T-helper 1 cell treated with Interleukin-12 subunit alpha and Interleukin-12 subunit beta and Interleukin-4 antibody, amounts not matched to agents 30 μg/mL and 1 μg/mL, for 36 hours (primary cell): ENCODE results near the gene HIPK2.

Source experiments
- H3K27ac Mint-ChIP-seq: one replicate; pipeline ENCODE4 v1.8.0; 2021; ENCODE audit warnings: mild to moderate bottlenecking, mixed read lengths
- H3K27me3 Mint-ChIP-seq: one replicate; pipeline ENCODE4 v1.8.0; 2021; ENCODE audit warnings: low read depth, mixed read lengths
- H3K36me3 Mint-ChIP-seq: one replicate; pipeline ENCODE4 v1.8.0; 2021; ENCODE audit warnings: low read depth, mixed read lengths
- H3K4me1 Mint-ChIP-seq: one replicate; pipeline ENCODE4 v1.8.0; 2021; ENCODE audit warnings: low read depth, mixed read lengths
- H3K4me3 Mint-ChIP-seq: one replicate; pipeline ENCODE4 v1.8.0; 2021; ENCODE audit warnings: mild to moderate bottlenecking, moderate library complexity, mixed read lengths
- H3K9me3 Mint-ChIP-seq: one replicate; pipeline ENCODE4 v1.8.0; 2021; ENCODE audit warnings: mixed read lengths

HIPK2 gene

DNA sequence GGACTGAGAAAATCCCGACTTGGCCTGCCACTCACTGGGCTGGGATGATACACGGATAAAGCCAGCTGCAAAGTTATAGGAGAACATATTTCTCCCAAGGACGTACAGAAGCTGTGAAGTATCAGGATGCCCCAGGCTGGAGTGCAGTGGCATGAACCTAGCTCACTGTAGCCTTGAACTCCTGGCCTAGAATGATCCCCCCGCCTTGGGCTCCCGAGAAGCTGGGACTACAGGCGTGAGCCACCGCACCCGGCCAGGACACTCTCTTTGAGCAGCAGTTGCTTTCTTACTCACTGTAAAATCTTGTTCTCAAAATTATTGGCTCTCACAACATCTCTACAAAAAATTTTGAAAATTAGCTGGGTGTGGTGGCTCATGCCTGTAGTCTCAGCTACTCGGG lies 203.9 kb downstream of the HIPK2 start:
- no peaks in the 10 kb centered on the region for H3K4me1 Mint-ChIP-seq
- no peaks in the 10 kb centered on the region for H3K27me3 Mint-ChIP-seq
- no peaks in the 10 kb centered on the region for H3K9me3 Mint-ChIP-seq
- H3K36me3 Mint-ChIP-seq, result no peaks in the 10 kb centered on the region
- no peak overlapping the region for H3K4me3 Mint-ChIP-seq
- H3K27ac Mint-ChIP-seq, result no peak overlapping the region

GRCh38 chr7:139572704-139573385 lies 205.0 kb downstream of the HIPK2 start:
- no peak overlapping the region for H3K4me3 Mint-ChIP-seq
- no peaks in the 10 kb centered on the region for H3K9me3 Mint-ChIP-seq
- peaks cover 2% of the 10 kb centered on the region for H3K36me3 Mint-ChIP-seq
- no peak overlapping the region for H3K27ac Mint-ChIP-seq
- H3K4me1 Mint-ChIP-seq, result no peaks in the 10 kb centered on the region
- no peaks in the 10 kb centered on the region for H3K27me3 Mint-ChIP-seq

GRCh38 chr7:139572071-139572470 lies 205.7 kb downstream of the HIPK2 start:
- Mint-ChIP-seq H3K4me1 (no peaks in the 10 kb centered on the region), H3K36me3 (peaks cover 2% of the 10 kb centered on the region), H3K4me3 (no peak overlapping the region), H3K9me3 (no peaks in the 10 kb centered on the region), H3K27me3 (no peaks in the 10 kb centered on the region), H3K27ac (no peak overlapping the region)

DNA sequence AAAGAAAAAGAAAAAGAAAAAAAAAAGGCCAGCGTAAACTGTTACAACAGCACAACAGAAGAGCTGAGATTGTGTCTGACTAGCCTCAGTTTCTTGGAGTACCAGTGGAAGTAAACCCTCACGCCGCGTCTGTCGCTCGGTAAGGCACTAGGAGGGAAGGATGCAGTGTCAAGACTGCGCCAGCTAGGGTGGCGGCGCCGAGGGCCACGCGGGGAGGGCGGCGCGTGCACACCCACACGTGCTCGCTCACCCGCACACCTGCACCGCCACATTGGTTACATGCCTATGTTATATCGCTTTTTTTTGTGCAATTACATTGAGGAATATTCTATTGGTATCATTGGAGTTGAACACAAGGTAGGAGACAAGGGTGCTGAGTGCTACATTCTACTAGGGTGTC lies 206.1 kb downstream of the HIPK2 start:
- Mint-ChIP-seq H3K4me3 (no peak overlapping the region), H3K27me3 (no peaks in the 10 kb centered on the region), H3K9me3 (no peaks in the 10 kb centered on the region), H3K27ac (no peak overlapping the region), H3K36me3 (peaks cover 2% of the 10 kb centered on the region), H3K4me1 (no peaks in the 10 kb centered on the region)

GRCh38 chr7:139571190-139571589 lies 206.6 kb downstream of the HIPK2 start:
- no peak overlapping the region for H3K4me3 Mint-ChIP-seq

DNA sequence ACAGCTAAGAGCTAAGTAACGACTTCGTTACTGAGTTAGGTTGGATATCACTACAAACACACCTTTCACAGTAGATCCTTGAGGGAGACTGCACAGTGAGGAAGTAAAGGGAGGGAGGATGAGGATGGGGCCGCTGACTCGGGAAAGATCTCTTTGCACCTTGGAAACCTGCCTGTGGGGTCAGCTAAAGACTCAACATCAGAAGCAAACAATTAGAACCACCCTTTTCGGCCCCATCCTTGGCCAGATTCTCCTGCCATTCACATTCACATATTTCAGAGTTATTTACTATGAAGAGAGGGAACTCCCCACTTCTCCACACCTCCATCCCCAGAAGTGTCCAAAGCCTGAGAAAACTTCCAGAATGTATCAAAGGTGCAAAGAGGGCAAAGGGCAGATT lies 207.2 kb downstream of the HIPK2 start:
- Mint-ChIP-seq H3K27ac (no peak overlapping the region), H3K9me3 (no peaks in the 10 kb centered on the region), H3K27me3 (no peaks in the 10 kb centered on the region), H3K4me1 (no peaks in the 10 kb centered on the region), H3K36me3 (peaks cover 2% of the 10 kb centered on the region), H3K4me3 (no peak overlapping the region)

More at GRCh38 chr7:139571190-139571589, 206.6 kb downstream of the HIPK2 start:
- H3K4me1 Mint-ChIP-seq, result no peaks in the 10 kb centered on the region
- H3K36me3 Mint-ChIP-seq, result peaks cover 2% of the 10 kb centered on the region
- no peaks in the 10 kb centered on the region for H3K27me3 Mint-ChIP-seq
- no peaks in the 10 kb centered on the region for H3K9me3 Mint-ChIP-seq
- no peak overlapping the region for H3K27ac Mint-ChIP-seq

- no peak overlapping the region for H3K4me3 Mint-ChIP-seq
- no peak overlapping the region for H3K27ac Mint-ChIP-seq
- H3K36me3 Mint-ChIP-seq, result peaks cover 2% of the 10 kb centered on the region
- no peaks in the 10 kb centered on the region for H3K4me1 Mint-ChIP-seq
- no peaks in the 10 kb centered on the region for H3K9me3 Mint-ChIP-seq
- no peaks in the 10 kb centered on the region for H3K27me3 Mint-ChIP-seq
Measured at GRCh38 chr7:139570119-139570518, 207.7 kb downstream of the HIPK2 start.

GRCh38 chr7:139568813-139569490 lies 208.8 kb downstream of the HIPK2 start:
- Mint-ChIP-seq H3K4me1 (no peaks in the 10 kb centered on the region), H3K36me3 (peaks cover 2% of the 10 kb centered on the region), H3K27ac (no peak overlapping the region), H3K9me3 (no peaks in the 10 kb centered on the region), H3K27me3 (no peaks in the 10 kb centered on the region), H3K4me3 (no peak overlapping the region)

DNA sequence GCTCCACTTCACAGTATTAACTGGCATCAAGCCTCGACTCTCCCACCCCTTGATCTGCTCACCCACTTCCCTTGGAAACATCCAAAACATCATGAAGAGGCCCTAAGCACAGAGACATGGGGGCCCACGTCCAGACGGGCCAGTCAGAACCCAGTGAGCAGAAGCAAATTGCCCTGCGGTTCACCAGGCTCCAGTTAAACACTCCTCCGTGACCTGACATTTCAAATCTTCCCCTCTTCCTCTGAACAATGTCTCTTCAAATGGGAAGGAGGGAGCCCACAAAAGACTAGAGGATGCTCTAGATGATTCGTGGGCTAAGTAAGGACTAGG lies 209.5 kb downstream of the HIPK2 start:
- H3K27ac Mint-ChIP-seq, result no peak overlapping the region
- peaks cover 2% of the 10 kb centered on the region for H3K36me3 Mint-ChIP-seq
- H3K9me3 Mint-ChIP-seq, result no peaks in the 10 kb centered on the region
- H3K4me1 Mint-ChIP-seq, result no peaks in the 10 kb centered on the region
- H3K4me3 Mint-ChIP-seq, result no peak overlapping the region
- no peaks in the 10 kb centered on the region for H3K27me3 Mint-ChIP-seq

- Mint-ChIP-seq H3K36me3 (peaks cover 2% of the 10 kb centered on the region), H3K4me3 (no peak overlapping the region), H3K9me3 (no peaks in the 10 kb centered on the region), H3K27ac (no peak overlapping the region), H3K27me3 (no peaks in the 10 kb centered on the region), H3K4me1 (no peaks in the 10 kb centered on the region)
Measured at GRCh38 chr7:139567647-139568345, 210.0 kb downstream of the HIPK2 start.

GRCh38 chr7:139566736-139567646 lies 210.8 kb downstream of the HIPK2 start:
- Mint-ChIP-seq H3K4me1 (no peaks in the 10 kb centered on the region), H3K27ac (no peak overlapping the region), H3K4me3 (no peak overlapping the region), H3K36me3 (peaks cover 2% of the 10 kb centered on the region), H3K27me3 (no peaks in the 10 kb centered on the region), H3K9me3 (no peaks in the 10 kb centered on the region)

GRCh38 chr7:139566075-139566474 lies 211.7 kb downstream of the HIPK2 start:
- Mint-ChIP-seq H3K27ac (no peak overlapping the region), H3K9me3 (no peaks in the 10 kb centered on the region), H3K4me1 (no peaks in the 10 kb centered on the region), H3K4me3 (no peak overlapping the region), H3K36me3 (peaks cover 2% of the 10 kb centered on the region), H3K27me3 (no peaks in the 10 kb centered on the region)

DNA sequence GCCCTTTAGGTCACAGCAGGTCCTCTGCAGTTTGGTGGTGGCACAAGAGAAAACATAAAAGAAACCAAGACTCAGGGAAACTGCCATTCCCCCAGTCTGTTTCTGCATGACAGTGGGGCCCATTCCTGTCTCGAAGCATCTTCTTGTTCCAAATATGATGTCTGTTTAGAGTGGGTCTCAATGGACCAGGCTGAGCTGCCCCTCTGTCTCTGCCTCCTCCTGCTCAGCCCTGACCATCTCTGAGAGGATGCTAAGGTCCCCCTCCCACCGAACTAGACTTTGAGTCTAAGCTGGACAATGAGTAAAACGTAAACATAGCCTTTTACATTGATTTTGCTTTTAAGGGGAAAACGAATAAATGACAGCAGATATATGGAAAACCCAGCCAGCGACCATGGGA lies 213.9 kb downstream of the HIPK2 start:
- Mint-ChIP-seq H3K9me3 (peaks cover 3% of the 10 kb centered on the region), H3K27ac (peak overlapping the region; percentile 34), H3K27me3 (no peaks in the 10 kb centered on the region), H3K4me3 (no peak overlapping the region), H3K4me1 (no peaks in the 10 kb centered on the region), H3K36me3 (peaks cover 2% of the 10 kb centered on the region)

- peaks cover 2% of the 10 kb centered on the region for H3K36me3 Mint-ChIP-seq
Measured at GRCh38 chr7:139562961-139563565, 214.7 kb downstream of the HIPK2 start.

More at GRCh38 chr7:139562961-139563565, 214.7 kb downstream of the HIPK2 start:
- Mint-ChIP-seq H3K9me3 (peaks cover 3% of the 10 kb centered on the region), H3K4me3 (no peak overlapping the region), H3K27me3 (no peaks in the 10 kb centered on the region), H3K27ac (no peak overlapping the region), H3K4me1 (no peaks in the 10 kb centered on the region)
